Kidney (tissue), 14 donors: ENCODE data around the gene SENP3. TPM values are rescaled to one million over a fixed set of nuclear protein-coding genes. Genes with fewer than 3 reads are reported as not detected.
A peak's percentile ranks its signal among the peaks of the same experiment; 100 is the strongest.

Experiments
- DNase-seq, 5 donors: peaks; one replicate each; pipeline ENCODE4 v3.0.0-alpha.2; 2013 to 2020
- FAIRE-seq: peaks from 2 replicates; lab custom pipeline; 2012; peaks lifted over from hg19 to GRCh38; lab: Jason Lieb, UNC
- H3K27ac ChIP-seq, 2 donors: one replicate each; pipeline ENCODE4 v1.7.0; 2013; ENCODE audit warnings: low read depth in 2 of 2, low read length in 2 of 2, inconsistent platforms in 1 of 2
- H3K27me3 ChIP-seq: one replicate; pipeline ENCODE4 v1.7.1; 2013; ENCODE audit warnings: low read length, inconsistent platforms; ENCODE audit not compliant: control insufficient read depth, insufficient read depth
- H3K36me3 ChIP-seq, 3 donors: one replicate each; pipeline versions ENCODE4 v1.7.0 to v1.7.1; 2013; ENCODE audit warnings: low read length in 3 of 3, control low read depth in 1 of 3, inconsistent platforms in 1 of 3; ENCODE audit not compliant: insufficient read depth in 3 of 3, control insufficient read depth in 2 of 3
- H3K4me1 ChIP-seq, 3 donors: one replicate each; pipeline versions ENCODE4 v1.7.0 to v1.7.1; 2013; ENCODE audit warnings: low read length in 3 of 3, inconsistent platforms in 1 of 3, low read depth in 1 of 3; ENCODE audit not compliant: control insufficient read depth in 2 of 3, insufficient read depth in 2 of 3
- H3K4me3 ChIP-seq, 3 donors: one replicate each; pipeline versions ENCODE4 v1.7.0 to v1.8.1; 2013; ENCODE audit warnings: low read length in 3 of 3, control low read depth in 1 of 3, inconsistent platforms in 1 of 3
- H3K9ac ChIP-seq, 3 donors: one replicate each; pipeline versions ENCODE4 v1.7.0 to v1.7.1; 2013; ENCODE audit warnings: low read length in 3 of 3, control low read depth in 1 of 3, inconsistent platforms in 1 of 3
- H3K9me3 ChIP-seq, 3 donors: one replicate each; pipeline versions ENCODE4 v1.7.0 to v1.7.1; 2013; ENCODE audit warnings: low read length in 3 of 3, control low read depth in 1 of 3, inconsistent platforms in 1 of 3; ENCODE audit not compliant: control insufficient read depth in 2 of 3, insufficient read depth in 1 of 3
- CTCF ChIP-seq: IDR thresholded peaks from 3 replicates; pipeline ENCODE4 v1.5.1; 2012; ENCODE audit warnings: mild to moderate bottlenecking, moderate library complexity, borderline replicate concordance; ENCODE audit not compliant: insufficient read depth; ENCODE audit errors: extremely low read depth
- intact Hi-C: fragments of 100-400 bp; cut with DNase I; formaldehyde crosslinking; loops from one replicate; pipeline ENCODE4 v1.11.1; 2022
- polyA plus RNA-seq: library from polyadenylated mRNA; stranded (reverse); fragments of 350-450 nt; fragmentation: Illumina TruSeq; extraction: RNeasy Lipid Tissue Mini Kit (QIAGEN cat#74804); gene quantifications from one replicate; pipeline ENCODE4 v1.2.3, GENCODE V29; 2014; ENCODE audit warnings: low read depth, low replicate concordance; ENCODE audit not compliant: insufficient read depth
- total RNA-seq: library from RNA; stranded (reverse); fragmentation: NEBNext Ultra II Directional; extraction: Animal tissue kit (Norgen Biotek cat#: 25700); gene quantifications from one replicate; pipeline ENCODE4 v1.2.1, GENCODE V29; 2021
- donor health status: control.
- donor health status: control.
- donor health status: control.
- donor health status: control.
- donor health status: control.
- donor health status: DM: yes; HTN: yes; CAD: no.
- donor health status: Normal renal cell carcinoma (clear cell type).

Gene SENP3
- total and polyA plus RNA-seq, 2 donors from 2014 or later, result 43.5 to 50.3 TPM

- peak overlapping the region; percentile 86 to 91 for H3K27ac ChIP-seq
- H3K9ac ChIP-seq, result peak overlapping the region in 1 of 3 donors; percentile 56
- peak overlapping the region in 2 of 3 donors; percentile 22 to 56 for H3K4me3 ChIP-seq
- no peaks in the 10 kb centered on the region for H3K27me3 ChIP-seq
- H3K9me3 ChIP-seq, result no peaks in the 10 kb centered on the region
- H3K36me3 ChIP-seq, result peaks cover 22 to 41% (median 30%) of the 10 kb centered on the region in 3 donors
- no peak for TF ChIP-seq CTCF
- no peak for FAIRE-seq
- peak in 1 of 5 donors; percentile 70 for DNase-seq
- peaks cover 2 to 45% (median 41%) of the 10 kb centered on the region in 3 donors for H3K4me1 ChIP-seq
- intact Hi-C loops, result no loop called here
Measured at GRCh38 chr17:7579834-7580603, 18.3 kb downstream of the SENP3 start.

- intact Hi-C loops, result no loop called here
- peak overlapping the region in 1 of 3 donors; percentile 56 for H3K4me3 ChIP-seq
- H3K4me1 ChIP-seq, result peaks cover 0 to 40% (median 39%) of the 10 kb centered on the region in 3 donors
- peak overlapping the region in 1 of 3 donors; percentile 56 for H3K9ac ChIP-seq
- DNase-seq, result peak in 1 of 5 donors; percentile 63
- TF ChIP-seq CTCF, result no peak
- H3K36me3 ChIP-seq, result peaks cover 14 to 32% (median 22%) of the 10 kb centered on the region in 3 donors
- no peaks in the 10 kb centered on the region for H3K27me3 ChIP-seq
- peak overlapping the region in 1 of 2 donors; percentile 20 for H3K27ac ChIP-seq
- FAIRE-seq, result no peak
- no peaks in the 10 kb centered on the region for H3K9me3 ChIP-seq
Measured at GRCh38 chr17:7580604-7581575, 19.2 kb downstream of the SENP3 start.

GRCh38 chr17:7582396-7583252 is 20.9 kb downstream of the SENP3 start:
- Histone ChIP-seq H3K4me1 (peaks cover 0 to 40% (median 39%) of the 10 kb centered on the region in 3 donors), H3K27ac (peak overlapping the region; percentile 98 to 99), H3K9me3 (no peaks in the 10 kb centered on the region), H3K4me3 (peak overlapping the region in 2 of 3 donors; percentile 16 to 98), H3K27me3 (no peaks in the 10 kb centered on the region), H3K9ac (peak overlapping the region in 1 of 3 donors; percentile 95), H3K36me3 (peaks cover 6 to 18% (median 10%) of the 10 kb centered on the region in 3 donors)
- no peak for TF ChIP-seq CTCF
- intact Hi-C loops, result no loop called here
- DNase-seq (peak in 2 of 5 donors; percentile 16 to 90), FAIRE-seq (no peak)
